Glutamatergic neuron (in vitro differentiated cells): ENCODE measurements around the gene CES2. TPM values are rescaled to one million over a fixed set of nuclear protein-coding genes. Genes with fewer than 3 reads are reported as not detected.
"Not testable (repeated sequence)": the region's sequence is repeated elsewhere in the genome, so short reads cannot be mapped to it uniquely, and the experiment has no call there.

ENCODE experiments used
- DNase-seq: peaks from one replicate; pipeline ENCODE4 v3.0.0; 2022
- H3K27ac Mint-ChIP-seq: one replicate; pipeline ENCODE4 v1.8.0; 2020; ENCODE audit warnings: mild to moderate bottlenecking, mixed read lengths, inconsistent platforms; ENCODE audit not compliant: unreplicated experiment
- H3K27me3 Mint-ChIP-seq: one replicate; pipeline ENCODE4 v1.8.0; 2020; ENCODE audit warnings: mild to moderate bottlenecking, moderate library complexity, mixed read lengths, inconsistent platforms; ENCODE audit not compliant: unreplicated experiment
- H3K36me3 Mint-ChIP-seq: one replicate; pipeline ENCODE4 v1.8.0; 2020; ENCODE audit warnings: mild to moderate bottlenecking, mixed read lengths, inconsistent platforms; ENCODE audit not compliant: unreplicated experiment
- H3K4me1 Mint-ChIP-seq: one replicate; pipeline ENCODE4 v1.8.0; 2020; ENCODE audit warnings: mild to moderate bottlenecking, low read depth, mixed read lengths, inconsistent platforms; ENCODE audit not compliant: unreplicated experiment
- H3K4me3 Mint-ChIP-seq: one replicate; pipeline ENCODE4 v1.8.0; 2020; ENCODE audit warnings: mild to moderate bottlenecking, mixed read lengths, inconsistent platforms; ENCODE audit not compliant: unreplicated experiment
- H3K9me3 Mint-ChIP-seq: one replicate; pipeline ENCODE4 v1.8.0; 2020; ENCODE audit warnings: mild to moderate bottlenecking, moderate library complexity, mixed read lengths, inconsistent platforms; ENCODE audit not compliant: unreplicated experiment
- total RNA-seq: library from RNA; stranded (reverse); fragmentation: NEBNext Ultra II Directional; extraction: Animal tissue kit (Norgen Biotek cat#: 25700); gene quantifications from one replicate; pipeline ENCODE4 v1.2.1, GENCODE V29; 2021; ENCODE audit not compliant: unreplicated experiment
- TF ChIP-seq, protein P1 (sequence below): fragments of 200-600 bp; sonication (generic); IDR thresholded peaks from one replicate; pipeline ENCODE4 v1.5.0; 2021; ENCODE audit not compliant: partially characterized antibody, unreplicated experiment

The CES2 gene
- total RNA-seq, 1 donor from 2014 or later: 38.6 TPM

DNA sequence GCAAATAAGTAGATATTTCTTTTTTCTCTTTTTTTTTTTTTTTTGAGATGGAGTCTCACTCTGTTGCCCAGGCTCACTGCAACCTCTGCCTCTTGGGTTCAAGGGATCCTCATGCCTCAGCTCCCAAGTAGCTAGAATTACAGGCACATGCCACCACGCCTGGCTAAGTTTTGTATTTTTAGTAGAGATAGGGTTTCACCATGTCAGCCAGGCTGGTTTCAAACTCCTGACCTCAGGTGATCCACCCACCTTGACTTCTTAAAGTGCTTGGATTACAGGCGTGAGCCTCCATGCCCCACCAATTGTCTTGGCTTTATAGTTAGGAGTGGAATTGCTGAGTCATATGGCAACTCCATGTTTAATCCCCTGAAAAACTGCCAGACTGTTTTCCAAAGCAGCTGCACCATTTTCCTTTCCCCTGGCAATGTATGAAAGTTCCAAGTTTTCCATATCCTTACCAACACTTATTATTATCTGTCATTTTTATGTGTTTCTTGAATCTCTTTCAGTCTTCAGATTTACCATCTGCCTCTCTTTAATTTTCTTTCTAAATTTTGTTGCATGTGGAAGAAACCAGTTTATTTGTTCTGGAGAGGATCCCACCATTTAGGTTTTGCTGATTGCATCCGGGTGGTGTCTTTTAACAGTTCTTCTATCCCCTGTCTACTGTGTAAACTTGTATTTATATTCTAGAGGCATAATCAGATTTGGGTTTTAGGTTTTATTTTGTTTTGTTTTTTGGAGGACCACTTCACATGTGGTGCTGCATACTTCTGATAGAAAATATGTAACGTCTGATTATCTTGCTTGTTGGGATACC is 15.9 kb downstream of the CES2 start:
- DNase-seq: no peak
- H3K9me3 Mint-ChIP-seq: peaks cover 6% of the 10 kb centered on the region
- TF ChIP-seq, protein P1, sequence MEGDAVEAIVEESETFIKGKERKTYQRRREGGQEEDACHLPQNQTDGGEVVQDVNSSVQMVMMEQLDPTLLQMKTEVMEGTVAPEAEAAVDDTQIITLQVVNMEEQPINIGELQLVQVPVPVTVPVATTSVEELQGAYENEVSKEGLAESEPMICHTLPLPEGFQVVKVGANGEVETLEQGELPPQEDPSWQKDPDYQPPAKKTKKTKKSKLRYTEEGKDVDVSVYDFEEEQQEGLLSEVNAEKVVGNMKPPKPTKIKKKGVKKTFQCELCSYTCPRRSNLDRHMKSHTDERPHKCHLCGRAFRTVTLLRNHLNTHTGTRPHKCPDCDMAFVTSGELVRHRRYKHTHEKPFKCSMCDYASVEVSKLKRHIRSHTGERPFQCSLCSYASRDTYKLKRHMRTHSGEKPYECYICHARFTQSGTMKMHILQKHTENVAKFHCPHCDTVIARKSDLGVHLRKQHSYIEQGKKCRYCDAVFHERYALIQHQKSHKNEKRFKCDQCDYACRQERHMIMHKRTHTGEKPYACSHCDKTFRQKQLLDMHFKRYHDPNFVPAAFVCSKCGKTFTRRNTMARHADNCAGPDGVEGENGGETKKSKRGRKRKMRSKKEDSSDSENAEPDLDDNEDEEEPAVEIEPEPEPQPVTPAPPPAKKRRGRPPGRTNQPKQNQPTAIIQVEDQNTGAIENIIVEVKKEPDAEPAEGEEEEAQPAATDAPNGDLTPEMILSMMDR: no peak
- peaks cover 6% of the 10 kb centered on the region for H3K27me3 Mint-ChIP-seq
- no peaks in the 10 kb centered on the region for H3K36me3 Mint-ChIP-seq
- H3K4me1 Mint-ChIP-seq: peaks cover 11% of the 10 kb centered on the region
- no peak overlapping the region for H3K27ac Mint-ChIP-seq
- no peak overlapping the region for H3K4me3 Mint-ChIP-seq

DNA sequence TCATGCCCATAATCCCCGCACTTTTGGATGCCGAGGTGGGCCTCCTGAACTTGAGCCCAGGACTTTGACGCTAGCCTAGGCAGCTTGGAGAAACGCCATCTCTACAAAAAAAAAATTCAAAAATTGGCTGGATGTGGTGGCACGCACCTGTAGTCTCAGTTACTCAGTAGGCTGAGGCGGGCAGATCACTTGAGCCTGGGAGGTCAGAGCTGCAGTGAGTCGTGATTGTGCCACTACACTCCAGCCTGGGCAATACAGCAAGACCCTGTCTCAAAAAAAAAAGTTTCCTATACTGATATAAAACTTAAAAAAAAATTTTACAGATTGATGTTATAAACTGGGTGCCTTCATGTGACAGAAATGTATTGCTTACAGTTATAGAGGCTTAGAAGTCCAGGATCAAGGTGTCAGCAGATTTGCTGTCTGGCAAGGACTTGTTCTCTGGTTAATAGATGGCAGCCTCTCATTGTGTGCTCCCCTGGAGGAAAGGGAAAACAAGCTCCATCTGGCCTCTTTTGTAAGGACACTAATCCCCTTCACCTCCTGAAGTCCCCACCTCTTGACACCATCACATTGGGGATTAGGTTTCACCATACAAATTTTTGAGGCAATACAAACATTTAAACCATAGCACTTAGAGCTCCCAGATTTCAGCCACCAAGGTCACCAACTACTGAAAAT is 17.3 kb downstream of the CES2 start:
- Mint-ChIP-seq H3K27me3 (peaks cover 3% of the 10 kb centered on the region), H3K4me3 (no peak overlapping the region), H3K4me1 (peaks cover 8% of the 10 kb centered on the region), H3K9me3 (peaks cover 7% of the 10 kb centered on the region), H3K36me3 (no peaks in the 10 kb centered on the region), H3K27ac (no peak overlapping the region)
- DNase-seq: no peak
- TF ChIP-seq, protein P1: no peak

DNA sequence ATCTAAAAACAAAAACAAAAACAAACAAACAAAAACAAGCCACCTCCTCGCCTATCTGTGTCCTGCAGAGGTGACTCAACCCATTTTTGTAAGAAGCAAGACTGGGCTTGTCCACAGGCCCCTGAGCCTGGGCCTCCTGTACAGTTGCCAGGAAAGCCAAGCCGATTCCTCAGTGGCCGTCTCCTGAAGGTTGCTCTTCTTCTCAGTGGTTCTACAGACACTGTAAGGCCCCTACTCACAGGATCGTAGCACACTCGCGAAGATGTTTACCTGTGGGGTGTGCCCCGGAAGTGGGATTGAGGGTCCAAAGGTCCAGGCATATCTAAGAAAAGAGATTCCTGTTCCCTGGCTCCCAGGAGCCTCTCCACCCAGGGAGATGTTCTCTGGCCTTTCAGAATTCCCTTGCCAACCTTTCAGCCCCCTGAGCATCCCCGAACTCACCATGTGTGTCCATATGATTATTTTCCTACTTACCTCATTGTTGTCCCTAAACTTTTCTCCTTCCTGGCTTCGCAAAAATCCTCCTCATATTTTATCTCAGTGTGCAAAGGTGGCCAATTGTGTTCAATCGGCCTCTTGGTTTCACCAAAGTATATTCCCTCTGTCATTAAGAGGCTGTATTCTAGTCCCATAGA is 18.3 kb downstream of the CES2 start:
- Mint-ChIP-seq H3K9me3 (peaks cover 7% of the 10 kb centered on the region), H3K36me3 (no peaks in the 10 kb centered on the region), H3K4me1 (peaks cover 5% of the 10 kb centered on the region), H3K27ac (no peak overlapping the region), H3K27me3 (peaks cover 2% of the 10 kb centered on the region), H3K4me3 (no peak overlapping the region)
- TF ChIP-seq, protein P1: no peak
- DNase-seq: no peak

DNA sequence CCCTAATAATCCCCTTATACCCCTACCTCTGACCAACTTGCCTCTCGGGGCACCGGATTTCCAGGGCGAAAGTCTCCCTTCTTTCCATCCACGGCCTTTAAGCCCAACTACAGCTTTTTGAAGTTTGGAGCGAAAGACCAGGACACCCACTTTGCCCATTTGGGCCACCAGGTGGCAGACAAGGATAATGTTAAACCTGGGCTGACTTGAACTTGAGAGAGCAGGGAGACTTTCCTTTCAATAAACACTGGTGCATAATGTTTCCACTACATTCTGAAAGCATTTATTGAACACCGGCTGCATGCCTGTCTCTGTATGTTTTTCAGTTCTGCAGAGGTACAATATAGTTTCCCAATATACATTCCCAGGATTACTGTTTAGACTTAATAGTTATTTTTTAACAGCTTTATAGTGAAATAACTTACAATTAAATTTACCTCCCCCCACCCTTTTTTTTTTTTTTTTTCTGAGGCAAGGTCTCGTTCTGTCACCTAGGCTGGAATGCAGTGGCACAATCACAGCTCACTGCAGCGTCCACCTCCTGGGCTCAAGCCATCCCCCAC is 18.9 kb downstream of the CES2 start:
- H3K27me3 Mint-ChIP-seq: peaks cover 2% of the 10 kb centered on the region
- TF ChIP-seq, protein P1: peak; percentile 84
- H3K4me1 Mint-ChIP-seq: peaks cover 5% of the 10 kb centered on the region
- peaks cover 7% of the 10 kb centered on the region for H3K9me3 Mint-ChIP-seq
- no peak overlapping the region for H3K27ac Mint-ChIP-seq
- H3K36me3 Mint-ChIP-seq: no peaks in the 10 kb centered on the region
- peak; percentile 83 for DNase-seq
- H3K4me3 Mint-ChIP-seq: no peak overlapping the region

DNA sequence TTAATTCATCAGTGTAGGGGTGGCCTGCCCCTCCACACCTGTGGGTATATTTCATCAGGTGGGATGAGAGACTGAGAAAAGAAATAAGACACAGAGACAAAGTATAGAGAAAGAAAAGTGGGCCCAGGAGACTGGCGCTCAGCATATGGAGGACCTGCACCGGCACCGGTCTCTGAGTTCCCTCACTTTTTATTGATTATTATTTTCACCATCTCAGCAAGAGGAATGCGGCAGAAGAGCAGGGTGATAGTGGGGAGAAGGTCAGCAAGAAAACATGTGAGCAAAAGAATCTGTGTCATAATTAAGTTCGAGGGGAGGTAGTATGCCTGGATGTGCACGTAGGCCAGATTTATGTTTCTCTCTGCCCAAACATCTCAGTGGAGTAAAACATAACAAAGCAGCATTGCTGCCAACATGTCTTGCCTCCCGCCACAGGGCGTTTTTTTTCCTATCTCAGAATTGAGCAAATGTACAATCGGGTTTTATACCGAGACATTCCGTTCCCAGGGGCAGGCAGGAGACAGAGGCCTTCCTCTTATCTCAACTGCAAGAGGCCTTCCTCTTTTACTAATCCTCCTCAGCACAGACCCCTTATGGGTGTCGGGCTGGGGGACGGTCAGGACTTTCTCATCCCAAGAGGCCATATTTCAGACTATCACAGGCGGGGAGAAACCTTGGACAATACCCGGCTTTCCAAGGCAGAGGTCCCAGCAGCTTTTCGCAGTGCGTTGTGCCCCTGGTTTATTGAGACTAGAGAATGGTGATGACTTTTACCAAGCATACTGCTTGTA is 20.2 kb downstream of the CES2 start:
- not testable (repeated sequence) for H3K36me3 Mint-ChIP-seq, H3K4me3 Mint-ChIP-seq, DNase-seq

DNA sequence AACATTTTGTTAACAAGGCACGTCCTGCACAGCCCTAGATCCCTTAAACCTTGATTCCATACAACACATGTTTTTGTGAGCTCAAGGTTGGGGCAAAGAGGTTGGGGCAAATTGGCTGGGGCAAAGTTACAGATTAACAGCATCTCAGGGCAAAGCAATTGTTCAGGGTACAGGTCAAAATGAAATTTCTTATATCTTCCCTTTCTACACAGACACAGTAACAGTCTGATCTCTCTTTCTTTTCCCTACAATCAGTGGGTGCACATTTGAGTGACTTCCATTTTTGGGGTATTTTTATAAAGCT is 20.8 kb downstream of the CES2 start:
- not testable (repeated sequence) for H3K36me3 Mint-ChIP-seq, H3K27me3 Mint-ChIP-seq, H3K27ac Mint-ChIP-seq, H3K4me3 Mint-ChIP-seq, H3K9me3 Mint-ChIP-seq, DNase-seq, H3K4me1 Mint-ChIP-seq

More for the DNA sequence above, 20.2 kb downstream of the CES2 start:
- not testable (repeated sequence) for H3K4me1 Mint-ChIP-seq, H3K27me3 Mint-ChIP-seq, H3K27ac Mint-ChIP-seq, H3K9me3 Mint-ChIP-seq
